Activated CD4-positive, alpha-beta T cell treated with anti-CD3 and anti-CD28 coated beads for 48 hours (primary cell): ENCODE data around the gene RNF31.
A peak's percentile ranks its signal among the peaks of the same experiment; 100 is the strongest.

Experiments
- DNase-seq: peaks from one replicate; pipeline ENCODE4 v3.0.0-alpha.2; 2020

The RNF31 gene

GRCh38 chr14:24160850-24161804 is 13.8 kb downstream of the RNF31 start, which contains the start of gene IRF9:
TSS of gene IRF9 (plus strand) at chr14:24161265. CDS start at chr14:24162145, 880 bp downstream.
- peak; percentile 98 for DNase-seq

GRCh38 chr14:24162093-24162492 is 14.8 kb downstream of the RNF31 start:
- DNase-seq: peak; percentile 52

DNA sequence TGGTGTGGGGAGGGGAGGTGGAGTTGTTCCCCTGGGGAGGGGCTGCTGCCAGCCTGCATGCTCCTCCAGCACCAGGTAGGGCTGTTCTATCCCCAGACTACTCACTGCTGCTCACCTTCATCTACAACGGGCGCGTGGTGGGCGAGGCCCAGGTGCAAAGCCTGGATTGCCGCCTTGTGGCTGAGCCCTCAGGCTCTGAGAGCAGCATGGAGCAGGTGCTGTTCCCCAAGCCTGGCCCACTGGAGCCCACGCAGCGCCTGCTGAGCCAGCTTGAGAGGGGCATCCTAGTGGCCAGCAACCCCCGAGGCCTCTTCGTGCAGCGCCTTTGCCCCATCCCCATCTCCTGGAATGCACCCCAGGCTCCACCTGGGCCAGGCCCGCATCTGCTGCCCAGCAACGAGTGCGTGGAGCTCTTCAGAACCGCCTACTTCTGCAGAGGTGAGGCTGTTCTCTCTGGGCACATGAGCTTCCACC is 17.3 kb downstream of the RNF31 start:
- no peak for DNase-seq

DNA sequence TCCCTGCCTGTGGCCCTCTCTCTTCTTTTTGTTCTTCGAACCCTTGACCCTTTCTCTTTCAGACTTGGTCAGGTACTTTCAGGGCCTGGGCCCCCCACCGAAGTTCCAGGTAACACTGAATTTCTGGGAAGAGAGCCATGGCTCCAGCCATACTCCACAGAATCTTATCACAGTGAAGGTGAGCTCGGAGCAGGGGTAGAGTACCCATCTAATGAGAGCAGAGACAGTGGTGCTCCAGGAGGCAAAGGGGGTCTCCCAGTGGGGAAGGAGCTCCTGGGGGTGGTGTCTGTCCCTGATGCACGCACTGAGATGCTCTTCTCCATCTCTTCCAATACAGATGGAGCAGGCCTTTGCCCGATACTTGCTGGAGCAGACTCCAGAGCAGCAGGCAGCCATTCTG is 18.5 kb downstream of the RNF31 start:
- DNase-seq: no peak

GRCh38 chr14:24167469-24168114 is 20.3 kb downstream of the RNF31 start:
- DNase-seq: no peak

DNA sequence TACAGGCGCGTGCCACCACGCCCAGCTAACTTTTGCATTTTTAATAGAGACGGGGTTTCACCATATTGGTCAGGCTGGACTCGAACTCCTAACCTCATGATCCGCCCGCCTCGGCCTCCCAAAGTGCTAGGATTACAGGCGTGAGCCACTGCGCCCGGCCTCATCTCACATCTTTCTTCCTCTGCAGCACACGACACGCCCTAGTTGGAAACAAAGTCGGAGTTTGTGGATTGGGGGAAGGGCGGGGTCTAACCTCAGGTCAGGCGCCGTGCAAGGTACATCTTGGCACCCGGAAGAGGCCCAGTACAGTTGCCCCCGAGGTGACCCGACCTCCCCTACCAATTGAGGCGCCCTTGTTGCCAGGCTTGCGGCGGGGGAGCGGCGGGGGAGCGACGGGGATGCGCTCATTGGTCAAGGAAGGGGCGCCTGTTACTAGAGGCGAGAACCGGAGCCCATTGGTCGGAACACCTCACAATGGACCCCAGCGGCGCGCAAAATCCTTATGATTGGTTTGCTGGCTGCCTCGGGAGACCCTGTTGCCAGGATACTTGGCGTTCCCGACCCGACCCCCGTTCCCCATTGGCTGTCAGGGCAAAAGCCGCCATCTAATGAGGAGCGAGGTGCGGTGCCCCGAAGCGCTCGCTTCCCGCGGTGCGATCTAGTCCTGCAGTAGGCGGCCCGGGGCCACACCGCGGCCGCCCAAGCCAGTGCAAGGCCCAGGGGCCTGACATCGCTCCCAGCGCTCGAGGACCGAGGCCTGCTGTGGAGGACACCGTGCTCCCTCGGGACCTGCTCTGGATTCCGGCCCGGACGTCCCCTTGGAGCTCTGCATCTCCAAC is 24.3 kb downstream of the RNF31 start, which contains the start of gene REC8:
Gene REC8 (plus strand): TSS at position 659 of the 839 bp plus-strand sequence. CDS start 473 bp downstream, outside the sequence.
- DNase-seq: peak; percentile 80

DNA sequence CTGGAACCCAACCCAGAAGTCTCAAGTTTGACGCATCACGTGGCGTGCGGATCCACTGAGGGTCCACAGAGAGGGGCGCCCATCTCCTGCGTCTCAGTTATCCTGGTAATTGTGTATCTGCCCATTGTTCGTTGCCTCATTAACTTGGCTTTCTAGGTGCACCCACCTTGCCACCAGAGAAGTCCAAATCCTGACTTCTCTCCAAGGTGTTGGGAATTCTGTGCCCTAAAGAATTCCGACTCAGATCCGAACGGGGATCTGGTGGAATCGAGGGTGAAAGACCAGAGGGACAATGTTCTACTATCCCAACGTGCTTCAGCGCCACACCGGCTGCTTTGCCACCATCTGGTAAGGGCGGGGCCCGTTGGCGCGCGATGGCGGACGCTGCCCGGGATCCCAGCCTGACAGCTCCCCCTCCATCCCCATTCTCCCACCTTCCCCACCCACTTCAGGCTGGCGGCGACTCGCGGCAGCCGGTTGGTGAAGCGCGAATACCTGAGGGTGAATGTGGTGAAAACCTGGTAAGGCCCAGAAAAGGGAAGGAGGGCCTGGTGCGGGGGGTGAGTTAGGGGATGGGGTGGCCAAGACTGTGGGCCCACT is 25.1 kb downstream of the RNF31 start:
- no peak for DNase-seq

DNA sequence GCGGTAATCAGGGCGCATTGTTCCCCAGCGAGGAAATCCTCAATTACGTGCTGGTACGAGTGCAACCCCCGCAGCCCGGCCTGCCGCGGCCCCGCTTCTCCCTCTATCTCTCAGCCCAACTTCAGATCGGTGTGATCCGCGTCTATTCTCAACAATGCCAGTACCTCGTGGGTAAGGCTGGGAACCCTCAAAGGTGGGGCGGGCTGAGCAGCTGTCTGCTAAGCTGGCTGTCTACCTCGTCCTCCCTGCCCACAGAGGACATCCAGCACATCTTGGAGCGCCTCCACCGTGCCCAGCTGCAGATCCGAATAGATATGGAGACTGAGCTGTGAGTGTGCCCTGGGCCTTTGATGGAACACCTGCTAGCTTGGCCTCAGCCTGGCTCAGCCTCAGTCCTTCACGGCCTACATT is 25.6 kb downstream of the RNF31 start:
- DNase-seq: no peak

GRCh38 chr14:24176599-24176998 is 29.3 kb downstream of the RNF31 start:
- no peak for DNase-seq

GRCh38 chr14:24177041-24177825 is 29.9 kb downstream of the RNF31 start:
- no peak for DNase-seq

DNA sequence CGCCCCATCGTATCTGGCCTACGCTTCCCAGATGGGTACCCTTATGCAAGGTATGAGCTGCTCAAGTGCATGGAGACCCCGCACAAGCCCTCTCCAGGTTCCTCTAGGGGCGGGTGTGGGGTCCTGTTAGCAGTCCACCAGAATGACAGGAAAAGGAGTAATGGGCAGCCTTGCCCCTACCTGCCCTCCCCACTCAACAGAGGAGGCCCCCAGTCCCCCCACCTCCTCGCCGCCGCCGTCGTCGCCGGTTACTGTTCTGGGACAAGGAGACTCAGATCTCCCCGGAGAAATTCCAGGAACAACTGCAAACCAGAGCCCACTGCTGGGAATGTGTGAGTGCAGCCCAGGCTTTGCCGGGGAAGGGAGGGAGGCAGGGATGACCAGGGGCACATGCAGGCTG is 30.6 kb downstream of the RNF31 start:
- no peak for DNase-seq

DNA sequence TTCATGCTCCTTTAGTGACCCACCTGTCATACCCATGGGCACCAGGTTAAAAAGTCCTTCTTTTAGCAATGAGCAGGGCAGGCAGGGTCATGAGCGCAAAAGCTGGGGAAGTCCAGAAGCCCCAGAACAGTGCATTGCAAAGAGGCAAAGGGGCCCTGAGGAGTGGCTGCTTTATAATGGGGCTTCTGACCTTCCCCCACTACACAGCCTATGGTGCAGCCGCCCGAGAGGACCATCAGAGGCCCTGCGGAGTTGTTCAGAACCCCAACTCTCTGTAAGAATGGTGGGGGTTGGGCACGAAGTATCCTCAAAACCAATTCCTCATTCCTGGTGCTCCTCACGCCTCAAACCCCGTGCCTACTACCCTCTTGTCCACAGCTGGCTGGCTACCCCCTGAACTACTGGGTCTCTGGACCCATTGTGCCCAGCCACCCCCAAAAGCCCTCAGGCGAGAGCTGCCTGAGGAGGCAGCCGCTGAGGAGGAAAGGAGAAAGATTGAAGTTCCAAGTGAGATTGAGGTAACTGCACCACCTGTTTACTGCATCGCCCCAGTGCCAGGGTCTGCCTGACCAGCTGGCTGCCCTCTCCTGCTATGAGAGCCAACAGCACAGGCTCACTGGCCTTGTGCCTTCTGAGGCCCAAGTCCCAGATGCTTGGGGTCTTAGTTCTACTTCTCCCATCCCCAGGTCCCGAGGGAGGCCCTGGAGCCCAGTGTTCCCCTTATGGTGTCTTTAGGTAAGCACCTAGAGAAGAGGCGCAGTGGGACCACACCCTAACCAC is 31.3 kb downstream of the RNF31 start:
- DNase-seq: no peak

GRCh38 chr14:24179294-24179960 is 32.1 kb downstream of the RNF31 start:
- DNase-seq: no peak

DNA sequence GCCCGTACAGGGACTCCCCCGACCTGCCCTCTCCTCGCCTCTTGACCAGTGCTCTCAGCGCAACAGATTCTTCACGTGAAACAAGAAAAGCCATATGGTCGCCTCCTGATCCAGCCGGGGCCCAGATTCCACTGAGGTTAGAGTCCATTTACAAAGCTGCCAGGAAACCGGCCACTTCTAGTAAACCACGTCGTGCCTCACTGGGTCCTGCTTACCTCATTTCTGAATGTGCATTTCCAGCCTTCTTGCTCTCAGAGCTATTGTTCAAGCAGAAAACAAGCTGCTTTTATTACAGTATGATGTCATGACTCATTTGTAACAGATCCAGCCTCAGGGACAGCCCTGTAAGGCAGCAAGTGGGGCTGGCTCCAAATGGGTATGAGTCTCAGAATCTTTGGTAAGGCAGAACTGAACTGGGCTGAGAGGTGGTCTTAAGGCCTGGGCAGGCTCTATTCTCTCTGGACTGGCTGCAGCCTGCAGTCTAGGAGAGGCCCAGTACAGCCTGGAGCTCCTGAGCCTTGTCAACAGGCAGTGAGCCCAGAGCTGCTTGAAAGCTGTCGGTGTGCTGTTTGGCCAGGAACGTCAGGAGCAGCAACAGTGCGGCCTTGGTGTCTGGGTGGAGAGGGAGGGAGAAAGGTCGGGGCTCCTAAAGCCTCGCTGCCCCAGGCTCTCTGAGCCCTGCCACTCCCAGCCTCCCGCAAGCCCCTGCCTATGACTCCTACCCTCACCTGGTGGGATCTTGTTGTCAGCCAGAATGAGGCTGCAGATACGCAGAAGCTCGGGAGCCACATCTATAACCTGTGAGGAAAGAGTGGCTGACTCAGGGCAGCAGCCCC is 32.9 kb downstream of the RNF31 start:
- DNase-seq: no peak

DNA sequence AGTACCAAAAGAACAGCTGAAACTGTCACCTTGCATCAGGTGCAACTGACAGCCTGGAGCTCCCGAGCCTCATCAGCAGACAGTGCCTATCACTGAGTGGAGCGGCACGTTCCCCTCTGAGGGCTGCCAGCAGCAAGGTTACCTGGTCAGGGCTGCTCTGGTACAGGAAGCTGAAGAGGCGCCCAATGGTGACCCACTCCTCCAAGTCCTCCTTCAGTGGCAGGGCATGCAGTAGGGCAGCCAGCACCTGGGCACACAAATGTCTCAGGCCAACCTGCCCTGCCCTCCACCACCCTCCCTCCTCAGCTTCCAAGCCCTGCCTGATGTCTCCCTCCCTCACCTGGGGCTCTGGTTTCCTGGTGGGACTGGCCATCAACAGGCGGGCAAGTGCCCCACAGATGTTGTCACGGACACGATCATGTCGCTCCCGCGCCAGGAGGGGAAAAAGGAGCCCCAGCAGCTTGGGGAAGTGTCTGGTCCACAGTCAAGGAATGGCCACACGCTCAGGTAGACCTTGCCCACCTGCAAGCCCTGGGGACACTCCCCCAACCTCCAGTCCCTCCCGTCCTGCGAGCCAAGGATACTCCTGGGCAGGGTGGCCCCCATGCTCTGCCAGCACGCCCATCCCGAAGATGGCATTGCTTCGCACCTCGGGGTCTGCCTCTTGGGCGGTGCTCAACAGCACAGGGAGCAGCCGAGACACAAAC is 34.2 kb downstream of the RNF31 start:
- DNase-seq: no peak

DNA sequence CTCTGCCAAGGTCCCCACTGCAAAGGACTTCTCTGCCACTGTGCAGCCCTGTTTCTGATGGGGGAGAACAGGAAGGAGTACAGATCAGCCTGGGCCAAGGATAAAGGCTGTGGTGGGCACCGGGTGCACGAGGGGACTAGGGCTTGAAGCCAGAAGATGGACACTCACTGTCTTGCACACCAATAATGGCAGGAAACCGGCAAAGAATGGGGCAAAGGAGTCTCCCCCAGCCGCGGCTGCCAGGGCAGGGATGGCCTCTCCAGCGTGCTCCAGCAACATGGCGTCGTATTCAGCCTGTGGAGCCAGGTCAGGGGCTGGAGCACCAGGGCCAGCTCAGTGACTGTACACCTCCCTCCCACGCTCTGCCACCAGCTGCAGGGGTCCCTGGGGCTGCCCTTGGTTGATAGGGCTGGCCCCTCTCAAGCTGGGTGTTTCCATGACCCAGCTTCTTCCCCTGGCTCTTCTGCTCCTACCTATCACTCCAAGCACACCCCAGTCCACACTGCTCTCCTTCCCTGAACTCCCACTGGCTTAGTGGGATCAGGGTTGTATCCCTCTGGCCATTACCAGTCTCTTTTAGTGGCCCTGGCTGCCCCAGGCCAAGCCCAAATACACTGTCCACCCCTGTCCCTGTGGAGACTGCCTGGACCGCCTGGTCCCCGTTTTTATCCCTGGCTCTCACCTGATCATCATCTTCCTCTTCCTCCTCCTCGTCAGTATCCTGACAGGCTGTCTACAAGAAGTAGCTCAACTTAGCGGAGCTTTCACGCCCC is 35.0 kb downstream of the RNF31 start:
- DNase-seq: no peak

DNA sequence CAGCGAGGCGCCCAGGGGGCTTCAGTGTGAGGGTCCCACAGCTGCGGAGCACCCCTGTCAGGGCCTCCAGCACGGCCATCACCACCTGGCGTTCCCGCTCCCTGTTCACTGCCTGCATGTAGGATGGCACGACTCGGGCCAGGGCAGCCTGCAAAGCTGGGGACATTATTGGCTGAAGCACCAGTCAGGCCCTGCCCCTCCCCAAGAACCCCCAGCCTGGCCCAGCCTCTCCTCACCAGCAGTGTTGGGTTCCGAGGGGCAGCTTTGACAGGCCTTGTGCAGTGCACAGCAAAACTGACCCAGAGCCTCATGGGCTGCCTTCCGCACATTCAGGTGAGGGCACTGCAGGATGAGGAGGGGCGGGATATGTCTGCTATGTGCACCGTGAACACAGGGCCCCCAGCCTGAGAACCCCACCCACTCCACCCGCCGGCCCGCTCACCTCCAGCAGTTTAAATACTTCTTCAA is 35.8 kb downstream of the RNF31 start:
- DNase-seq: no peak
